ENCODE measurements around the gene BSND.

The BSND gene

GRCh38 chr1:55049271-55049913 lies 50.7 kb downstream of the BSND start:
- no peak for DNase-seq

GRCh38 chr1:55049914-55050278 lies 51.2 kb downstream of the BSND start:
- peak; percentile 6 to 37 for DNase-seq

GRCh38 chr1:55050283-55050682 lies 51.5 kb downstream of the BSND start:
- DNase-seq: no peak

- no peak for DNase-seq
Observed at GRCh38 chr1:55051169-55051568, 52.4 kb downstream of the BSND start.

DNA sequence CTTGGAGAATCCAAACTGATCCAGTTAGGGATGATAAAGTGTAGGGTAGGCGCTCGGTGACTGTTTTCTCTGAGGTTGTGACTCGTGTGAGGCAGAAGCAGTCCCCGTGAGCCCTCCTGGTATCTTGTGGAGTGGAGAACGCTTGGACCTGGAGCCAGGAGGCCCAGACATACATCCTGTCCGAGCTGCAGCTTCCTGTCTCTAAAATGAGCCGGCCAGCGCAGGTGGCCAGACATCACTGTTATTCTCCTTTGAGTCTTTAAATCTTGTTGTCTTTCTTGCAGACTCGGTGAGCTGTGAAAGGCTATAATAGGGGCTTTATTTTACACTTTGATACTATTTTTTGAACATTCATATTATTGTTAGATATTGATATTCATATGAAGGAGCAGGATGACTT lies 52.9 kb downstream of the BSND start:
- DNase-seq: no peak

DNA sequence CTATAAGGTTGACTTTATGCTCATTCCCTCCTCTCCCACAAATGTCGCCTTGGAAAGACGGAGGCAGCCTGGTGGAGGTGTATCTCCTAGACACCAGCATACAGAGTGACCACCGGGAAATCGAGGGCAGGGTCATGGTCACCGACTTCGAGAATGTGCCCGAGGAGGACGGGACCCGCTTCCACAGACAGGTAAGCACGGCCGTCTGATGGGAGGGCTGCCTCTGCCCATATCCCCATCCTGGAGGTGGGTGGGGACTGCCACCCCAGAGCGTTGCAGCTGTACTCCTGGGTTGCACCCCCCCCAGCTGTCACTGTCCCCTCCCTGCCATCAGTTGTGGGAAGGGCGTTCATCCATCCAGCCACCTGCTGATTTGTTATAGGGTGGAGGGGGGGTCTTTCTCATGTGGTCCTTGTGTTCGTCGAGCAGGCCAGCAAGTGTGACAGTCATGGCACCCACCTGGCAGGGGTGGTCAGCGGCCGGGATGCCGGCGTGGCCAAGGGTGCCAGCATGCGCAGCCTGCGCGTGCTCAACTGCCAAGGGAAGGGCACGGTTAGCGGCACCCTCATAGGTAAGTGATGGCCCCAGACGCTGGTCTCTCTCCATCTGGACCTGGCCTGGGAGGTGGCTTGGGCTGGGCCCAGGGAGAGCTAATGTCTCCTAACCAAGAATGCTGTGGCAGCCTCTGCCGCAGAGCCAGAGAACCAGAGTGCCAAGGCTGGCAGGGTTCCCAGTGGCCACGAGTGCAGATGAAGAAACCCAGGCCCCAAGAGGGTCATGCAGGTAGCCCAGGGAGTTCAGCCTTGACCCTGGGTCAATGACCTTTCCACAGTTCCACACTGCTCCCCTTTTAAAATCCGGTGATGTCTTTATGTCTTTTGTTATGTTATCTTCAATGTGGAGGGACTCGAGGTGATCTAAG lies 53.7 kb downstream of the BSND start:
- DNase-seq: no peak

DNA sequence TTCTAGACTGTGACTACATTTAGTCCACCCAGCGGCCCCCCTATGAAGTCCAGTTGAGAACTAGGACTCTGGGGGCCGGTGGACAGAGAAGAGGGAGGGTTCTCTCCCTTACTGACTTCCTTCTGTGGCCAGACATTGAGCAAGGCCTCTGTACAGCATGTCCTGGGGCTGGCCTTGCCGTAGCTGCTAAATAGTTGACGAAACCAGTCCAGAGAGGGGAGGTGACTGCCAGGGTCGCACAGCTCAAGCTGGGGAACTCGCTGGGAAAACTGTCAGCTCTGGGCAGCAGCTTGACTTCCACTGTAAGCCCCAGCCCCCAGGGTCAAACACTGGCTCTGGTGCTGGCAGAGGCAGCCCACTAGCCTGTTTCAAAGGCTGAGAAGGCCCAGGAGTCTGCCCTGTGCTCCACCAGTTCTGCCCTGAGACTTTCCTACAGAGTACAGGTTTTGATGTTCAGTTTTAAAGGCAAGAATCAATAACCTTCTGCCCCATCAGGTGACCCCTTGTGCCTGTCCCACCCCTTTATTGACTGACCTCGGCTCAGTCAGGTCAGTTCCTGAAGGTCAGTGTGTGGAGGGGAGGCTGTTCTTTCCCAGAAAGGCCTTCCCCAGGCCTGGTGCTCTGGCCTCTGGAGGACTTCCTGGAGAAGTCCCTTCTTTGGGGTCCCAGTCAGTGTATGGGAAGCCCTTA lies 54.7 kb downstream of the BSND start:
- no peak for DNase-seq

GRCh38 chr1:55054396-55054795 lies 55.7 kb downstream of the BSND start:
- no peak for DNase-seq

DNA sequence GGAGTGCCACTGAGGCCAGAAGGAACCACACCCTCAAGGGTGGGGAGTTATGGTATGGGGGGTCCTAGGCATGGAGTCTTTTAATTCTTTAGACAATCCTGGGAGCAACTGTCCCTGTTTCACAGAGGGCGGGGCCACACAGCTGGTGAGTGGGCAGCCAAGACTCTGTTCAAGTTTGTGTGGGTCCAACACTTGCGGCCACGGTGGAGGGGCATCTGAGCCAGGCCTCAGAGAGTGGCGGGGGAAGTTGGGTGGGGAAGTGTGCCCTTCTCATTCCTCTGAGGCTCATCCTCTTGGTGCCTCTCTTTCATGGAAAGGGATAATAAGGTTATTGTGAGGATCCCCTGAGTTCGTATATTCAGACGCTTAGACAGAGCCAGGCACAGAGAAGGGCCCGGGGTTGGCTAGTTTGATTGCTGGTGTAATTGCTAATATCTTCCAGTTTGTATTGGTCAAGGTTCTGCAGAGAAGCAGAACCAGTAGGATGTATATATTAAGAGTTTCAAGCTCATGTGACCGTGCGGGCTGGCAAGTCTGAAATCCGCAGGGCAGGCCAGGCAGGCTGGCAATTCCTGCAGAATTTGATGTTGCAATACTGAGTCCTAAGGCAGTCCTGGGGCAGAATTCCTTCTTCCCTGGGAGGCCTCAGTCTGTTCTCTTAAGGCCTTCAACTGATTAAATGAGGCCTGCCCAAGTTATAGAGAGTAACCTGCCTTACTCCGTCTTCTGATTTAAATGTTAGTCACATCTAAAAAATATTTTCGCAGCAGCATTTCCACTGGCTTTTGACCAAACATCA lies 56.5 kb downstream of the BSND start:
- DNase-seq: no peak

DNA sequence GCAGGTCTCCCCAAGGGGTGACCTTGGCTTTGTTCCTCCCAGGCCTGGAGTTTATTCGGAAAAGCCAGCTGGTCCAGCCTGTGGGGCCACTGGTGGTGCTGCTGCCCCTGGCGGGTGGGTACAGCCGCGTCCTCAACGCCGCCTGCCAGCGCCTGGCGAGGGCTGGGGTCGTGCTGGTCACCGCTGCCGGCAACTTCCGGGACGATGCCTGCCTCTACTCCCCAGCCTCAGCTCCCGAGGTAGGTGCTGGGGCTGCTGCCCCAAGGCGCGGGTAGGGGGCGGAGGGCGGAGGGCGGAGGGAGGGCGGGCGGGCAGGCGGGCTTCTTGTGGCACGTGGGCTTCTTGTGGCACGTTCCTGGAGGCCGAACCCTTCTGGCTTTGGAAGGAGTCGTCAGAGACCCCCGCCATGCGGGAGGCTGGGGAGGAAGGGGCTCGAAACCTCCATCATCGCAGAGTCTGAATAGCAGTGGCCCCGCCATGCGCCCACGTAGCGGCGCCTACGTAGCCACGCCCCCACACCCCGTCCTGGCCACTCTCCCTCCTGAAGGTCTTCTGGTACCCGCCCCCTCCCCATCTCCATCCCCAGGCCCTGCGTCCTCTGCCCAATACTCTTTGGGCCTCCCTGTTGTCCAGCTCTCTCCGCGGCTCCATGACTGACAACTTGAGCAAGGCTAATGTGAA lies 57.4 kb downstream of the BSND start:
- DNase-seq: no peak

GRCh38 chr1:55056632-55056992 lies 57.9 kb downstream of the BSND start:
- DNase-seq: no peak

DNA sequence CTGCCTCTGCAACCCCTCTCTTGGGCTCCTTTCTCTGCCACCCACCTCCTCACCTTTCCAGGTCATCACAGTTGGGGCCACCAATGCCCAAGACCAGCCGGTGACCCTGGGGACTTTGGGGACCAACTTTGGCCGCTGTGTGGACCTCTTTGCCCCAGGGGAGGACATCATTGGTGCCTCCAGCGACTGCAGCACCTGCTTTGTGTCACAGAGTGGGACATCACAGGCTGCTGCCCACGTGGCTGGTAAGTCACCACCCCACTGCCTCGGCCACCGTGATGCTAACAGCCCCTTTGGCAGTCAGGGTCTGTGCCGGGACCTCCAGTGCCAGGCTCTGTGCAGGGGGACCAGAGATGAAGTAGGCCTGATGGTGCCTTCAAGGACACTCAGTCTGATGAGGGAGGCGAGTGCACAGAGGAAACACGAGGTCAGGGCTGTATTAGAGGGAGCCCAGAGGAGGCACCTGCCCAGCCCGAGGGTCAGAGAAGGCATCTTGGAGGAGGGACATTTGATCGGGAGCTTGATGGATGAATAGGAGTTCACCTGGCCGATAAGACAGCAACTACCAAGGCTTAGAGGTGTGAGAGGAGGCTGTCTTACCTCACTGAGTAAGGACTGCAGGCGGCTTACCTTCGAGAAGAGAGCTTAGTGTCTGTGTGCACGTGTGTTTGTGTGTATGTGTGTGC lies 58.7 kb downstream of the BSND start:
- no peak for DNase-seq

DNA sequence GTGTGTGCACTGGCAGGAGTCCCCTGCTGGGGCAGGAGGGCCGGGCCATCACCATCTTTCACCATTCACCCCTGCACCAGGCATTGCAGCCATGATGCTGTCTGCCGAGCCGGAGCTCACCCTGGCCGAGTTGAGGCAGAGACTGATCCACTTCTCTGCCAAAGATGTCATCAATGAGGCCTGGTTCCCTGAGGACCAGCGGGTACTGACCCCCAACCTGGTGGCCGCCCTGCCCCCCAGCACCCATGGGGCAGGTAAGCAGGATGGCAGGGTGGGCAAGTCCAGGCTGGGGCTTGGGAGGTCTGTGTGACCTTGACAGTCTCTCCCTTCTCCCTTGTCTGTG lies 59.2 kb downstream of the BSND start:
- DNase-seq: no peak

DNA sequence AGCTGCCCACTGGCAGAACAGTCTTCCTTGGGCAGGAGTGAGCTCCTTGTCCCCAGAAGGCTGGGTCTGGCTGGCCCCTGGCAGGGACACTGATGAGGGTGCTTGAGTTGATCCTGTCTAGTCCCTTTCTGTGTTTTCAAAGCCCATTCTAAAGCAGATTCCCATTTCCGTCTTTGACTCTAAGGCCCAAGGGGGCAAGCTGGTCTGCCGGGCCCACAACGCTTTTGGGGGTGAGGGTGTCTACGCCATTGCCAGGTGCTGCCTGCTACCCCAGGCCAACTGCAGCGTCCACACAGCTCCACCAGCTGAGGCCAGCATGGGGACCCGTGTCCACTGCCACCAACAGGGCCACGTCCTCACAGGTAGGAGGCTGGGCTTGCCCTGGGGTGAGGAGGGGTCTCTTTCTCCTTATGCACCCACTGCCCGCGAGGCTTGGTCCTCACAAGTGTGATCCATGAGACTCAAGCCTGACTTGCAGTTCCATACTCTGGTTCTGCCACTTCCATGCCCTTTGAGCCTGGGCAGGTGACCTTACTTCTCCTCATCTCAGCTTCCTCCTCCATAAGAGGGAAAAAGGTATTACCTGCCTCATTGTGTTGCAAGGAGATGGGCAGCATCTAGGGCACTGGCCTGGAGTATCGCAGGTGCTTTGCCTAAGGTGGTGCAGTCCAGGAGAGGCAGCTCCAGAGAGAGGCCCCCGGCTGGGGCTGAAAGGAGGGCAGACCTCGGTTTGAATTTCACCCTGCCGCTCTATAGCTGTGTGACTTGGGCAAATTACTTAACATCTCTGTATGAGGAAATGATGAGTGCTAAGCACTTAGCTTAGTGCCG lies 60.8 kb downstream of the BSND start:
- no peak for DNase-seq

DNA sequence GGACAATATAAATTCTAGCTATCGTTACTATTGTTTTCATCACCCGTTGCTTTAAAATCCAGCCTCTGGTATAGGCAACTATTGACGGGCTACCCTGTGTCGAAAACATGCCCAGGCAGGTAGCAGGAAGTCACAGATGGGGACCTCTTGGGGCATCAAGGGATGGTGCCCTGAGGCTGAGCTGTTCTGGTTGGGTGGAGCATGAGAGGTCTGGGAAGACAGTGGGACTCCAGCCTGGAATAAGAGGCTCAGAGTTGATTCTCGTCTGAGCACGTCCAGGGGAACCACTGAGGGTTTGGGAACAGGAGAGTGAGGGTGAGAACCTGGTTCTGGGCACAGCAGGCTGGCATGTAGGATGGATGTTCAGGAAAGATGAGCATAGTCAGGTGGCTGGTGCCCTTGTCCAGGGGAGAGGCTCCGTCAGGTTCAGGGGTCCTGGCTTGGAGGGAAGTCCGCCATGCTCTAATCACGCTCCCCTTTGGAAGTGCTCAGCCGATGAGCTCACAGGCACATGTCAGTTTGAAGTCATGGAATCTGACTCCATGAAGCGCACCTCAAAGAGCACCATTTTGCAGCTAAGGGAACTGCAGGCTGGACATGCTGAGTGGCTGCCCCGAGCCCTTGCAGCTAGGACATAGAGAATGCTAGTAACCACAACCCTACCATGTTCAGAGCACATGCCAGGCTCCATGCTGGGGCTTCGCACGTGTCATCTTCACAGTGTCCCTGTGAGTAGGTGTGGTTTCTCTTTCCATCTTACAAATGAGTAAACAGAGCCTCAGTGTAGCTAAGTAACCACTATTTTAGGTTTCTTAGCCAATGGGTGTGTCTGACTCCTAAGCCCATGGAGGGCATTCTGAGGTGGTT lies 61.6 kb downstream of the BSND start:
- DNase-seq: no peak

DNA sequence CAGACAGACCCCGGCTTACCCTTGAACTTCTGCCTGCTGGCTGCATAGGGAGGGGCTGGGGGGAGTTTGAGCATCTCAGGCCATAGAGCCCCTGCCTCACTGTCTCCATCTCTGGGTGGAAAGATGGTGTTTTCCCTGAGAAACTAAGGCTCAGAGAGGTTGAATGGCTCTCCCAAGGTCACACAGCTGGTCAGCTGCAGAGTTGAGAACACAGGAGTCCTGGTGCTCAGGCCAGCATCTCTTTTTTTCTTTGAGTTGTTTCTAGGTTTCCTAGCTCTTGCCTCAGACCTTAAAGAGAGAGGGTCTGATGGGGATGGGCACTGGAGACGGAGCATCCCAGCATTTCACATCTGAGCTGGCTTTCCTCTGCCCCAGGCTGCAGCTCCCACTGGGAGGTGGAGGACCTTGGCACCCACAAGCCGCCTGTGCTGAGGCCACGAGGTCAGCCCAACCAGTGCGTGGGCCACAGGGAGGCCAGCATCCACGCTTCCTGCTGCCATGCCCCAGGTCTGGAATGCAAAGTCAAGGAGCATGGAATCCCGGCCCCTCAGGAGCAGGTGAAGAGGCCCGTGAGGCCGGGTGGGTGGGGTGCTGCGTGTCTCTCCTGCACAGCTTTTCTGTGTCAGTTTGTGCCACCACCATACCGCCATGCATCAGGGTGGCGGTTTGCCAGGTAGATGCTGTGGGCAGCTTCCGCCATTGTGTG lies 62.4 kb downstream of the BSND start:
- DNase-seq: no peak

Data from SHP77 (cell line).